ENCODE data around the gene SI. TPM values are rescaled to one million over a fixed set of nuclear protein-coding genes. Genes with fewer than 3 reads are reported as not detected.

Gene SI
- total RNA-seq, 1 experiment from 2014 or later = not detected

- Mint-ChIP-seq H3K27me3 (ENCODE audit: low read depth) (no peaks in the 10 kb centered on the region), H3K4me1 (peaks cover 9 to 11% of the 10 kb centered on the region in 2 experiments), H3K4me3 (no peak overlapping the region), H3K27ac (peak overlapping the region; percentile 27 to 94 (median 94); a peak in 6 of 7 replicates), H3K36me3 (ENCODE audit: insufficient read depth in 1 of 3, low read depth in 3 of 3) (peaks cover 8 to 13% (median 9%) of the 10 kb centered on the region in 3 experiments), H3K9me3 (peaks cover 9% of the 10 kb centered on the region in 2 experiments)
- Histone ChIP-seq H3K23me2 (ENCODE audit: insufficient read length, low read depth, low read length, poor library complexity, severe bottlenecking) (no peaks in the 10 kb centered on the region), H3K56ac (ENCODE audit: insufficient read length, low read depth, low read length) (no peak overlapping the region), H3K27ac (ENCODE audit: insufficient read length, low read depth, low read length) (no peak overlapping the region), H4K91ac (ENCODE audit: insufficient read length, low read depth, low read length) (no peak overlapping the region), H2BK12ac (ENCODE audit: insufficient read length, low read depth, low read length) (no peak overlapping the region), H3K79me1 (ENCODE audit: insufficient read depth, low read depth, low read length, poor library complexity, severe bottlenecking) (no peaks in the 10 kb centered on the region), H4K5ac (ENCODE audit: insufficient read length, low read depth, low read length) (no peak overlapping the region), H3K79me2 (ENCODE audit: insufficient read depth, low read length) (no peaks in the 10 kb centered on the region), H3T11ph (ENCODE audit: low read length) (no peak overlapping the region), H3K9me3 (ENCODE audit: control insufficient read depth, low read depth, low read length) (no peaks in the 10 kb centered on the region), H4K20me1 (ENCODE audit: control insufficient read depth, insufficient read depth, insufficient read length) (no peaks in the 10 kb centered on the region), H2BK20ac (ENCODE audit: low read depth, low read length, poor library complexity, severe bottlenecking) (no peak overlapping the region), H4K8ac (replicated peaks; ENCODE audit: insufficient read length, low read depth, low read length) (no peak overlapping the region), H2BK120ac (ENCODE audit: low read depth, low read length, poor library complexity, severe bottlenecking) (no peak overlapping the region), H3K18ac (ENCODE audit: insufficient read length, low read depth, low read length) (no peak overlapping the region), H3K4ac (ENCODE audit: low read depth, low read length) (no peak overlapping the region), H2AFZ (ENCODE audit: low read length) (no peak overlapping the region), H3K4me1 (ENCODE audit: insufficient read depth, low read length) (no peaks in the 10 kb centered on the region), H3K14ac (ENCODE audit: insufficient read depth, low read length) (no peak overlapping the region), H2BK15ac (ENCODE audit: low read depth, low read length) (no peak overlapping the region), H2AK5ac (ENCODE audit: insufficient read length, low read length) (no peak overlapping the region), H3K23ac (ENCODE audit: insufficient read length, low read depth, low read length) (no peak overlapping the region), H3K4me2 (ENCODE audit: insufficient read depth, insufficient read length, low read length) (no peak overlapping the region), H3K27me3 (ENCODE audit: insufficient read depth, low read length) (no peaks in the 10 kb centered on the region), H2BK5ac (ENCODE audit: insufficient read length, low read length) (no peak overlapping the region), H3K9ac (ENCODE audit: extremely low read depth, insufficient read length, low read length) (no peak overlapping the region)
- no peak for DNase-seq
- no peak for TF ChIP-seq CTCF (conservative IDR thresholded peaks at IDR 0.05)
- no CpG with 5 or more reads among the region's 1 CpG for WGBS (ENCODE audit: extremely low coverage, insufficient read length, low lambda C conversion rate)
Measured at GRCh38 chr3:164940745-164941144, 137.6 kb downstream of the SI start.
